22Rv1 (cell line): Measurements from ENCODE around the gene EFNA2.

Experiments used
- H3K27ac ChIP-seq: fragments of 450-650 bp; 2 replicates; pipeline ENCODE4 v1.5.1; 2017
- ZFX ChIP-seq: fragments of 450-650 bp; IDR thresholded peaks from 2 replicates; pipeline ENCODE4 v1.6.1; 2017; ENCODE audit warnings: antibody characterized with exemption, borderline replicate concordance
- TF ChIP-seq, protein P1 (sequence below): fragments of 450-650 bp; IDR thresholded peaks from 2 replicates; pipeline ENCODE4 v1.5.1; 2017; ENCODE audit warnings: mild to moderate bottlenecking

Gene EFNA2

DNA sequence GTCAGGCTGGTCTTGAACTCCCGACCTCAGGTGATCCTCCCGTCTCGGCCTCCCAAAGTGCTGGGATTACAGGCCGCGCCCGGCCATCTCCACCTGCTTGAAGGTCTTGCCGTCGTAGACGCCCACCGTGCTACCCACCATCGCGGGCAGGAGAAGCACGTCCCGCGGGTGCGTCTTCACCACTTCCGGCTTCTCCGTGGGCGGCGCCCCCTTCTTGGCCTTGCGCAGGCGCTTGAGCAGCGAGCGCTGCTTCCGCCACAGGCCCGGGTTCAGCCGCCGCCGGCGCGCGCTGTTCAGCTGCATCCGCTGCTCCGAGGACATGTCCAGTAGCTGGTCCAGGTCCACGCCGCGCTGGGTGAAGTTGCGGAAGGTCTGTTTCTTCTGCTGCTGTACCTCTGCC is 21.6 kb downstream of the EFNA2 start:
- no peak overlapping the region for H3K27ac ChIP-seq
- no peak for TF ChIP-seq ZFX
- TF ChIP-seq, protein P1, sequence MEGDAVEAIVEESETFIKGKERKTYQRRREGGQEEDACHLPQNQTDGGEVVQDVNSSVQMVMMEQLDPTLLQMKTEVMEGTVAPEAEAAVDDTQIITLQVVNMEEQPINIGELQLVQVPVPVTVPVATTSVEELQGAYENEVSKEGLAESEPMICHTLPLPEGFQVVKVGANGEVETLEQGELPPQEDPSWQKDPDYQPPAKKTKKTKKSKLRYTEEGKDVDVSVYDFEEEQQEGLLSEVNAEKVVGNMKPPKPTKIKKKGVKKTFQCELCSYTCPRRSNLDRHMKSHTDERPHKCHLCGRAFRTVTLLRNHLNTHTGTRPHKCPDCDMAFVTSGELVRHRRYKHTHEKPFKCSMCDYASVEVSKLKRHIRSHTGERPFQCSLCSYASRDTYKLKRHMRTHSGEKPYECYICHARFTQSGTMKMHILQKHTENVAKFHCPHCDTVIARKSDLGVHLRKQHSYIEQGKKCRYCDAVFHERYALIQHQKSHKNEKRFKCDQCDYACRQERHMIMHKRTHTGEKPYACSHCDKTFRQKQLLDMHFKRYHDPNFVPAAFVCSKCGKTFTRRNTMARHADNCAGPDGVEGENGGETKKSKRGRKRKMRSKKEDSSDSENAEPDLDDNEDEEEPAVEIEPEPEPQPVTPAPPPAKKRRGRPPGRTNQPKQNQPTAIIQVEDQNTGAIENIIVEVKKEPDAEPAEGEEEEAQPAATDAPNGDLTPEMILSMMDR = no peak

DNA sequence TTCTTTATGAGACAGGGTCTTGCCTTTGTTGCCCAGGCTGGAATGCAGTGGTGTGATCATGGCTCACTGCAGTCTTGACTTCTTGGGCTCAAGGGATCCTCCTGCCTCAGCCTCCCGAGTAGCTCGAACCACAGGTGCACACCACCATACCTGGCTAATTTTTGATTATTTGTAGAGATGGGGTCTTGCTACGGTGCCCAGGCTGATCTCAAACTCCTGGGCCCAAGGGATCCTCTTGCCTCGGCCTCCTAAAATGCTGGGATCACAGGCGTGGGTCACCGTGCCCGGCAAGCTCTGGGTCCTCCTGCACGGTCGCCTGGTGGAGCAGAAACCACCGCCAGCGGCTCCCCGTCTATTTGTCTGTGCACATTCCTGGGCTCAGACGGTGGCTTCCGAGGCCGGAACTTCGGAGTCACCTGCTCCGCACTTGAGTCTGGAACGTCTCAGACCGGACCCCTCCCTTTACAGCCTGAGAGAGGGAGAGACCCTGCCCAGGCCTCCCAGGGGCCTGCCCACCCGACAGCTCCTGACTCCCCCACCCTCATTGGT is 22.2 kb downstream of the EFNA2 start:
- no peak overlapping the region for H3K27ac ChIP-seq
- no peak for TF ChIP-seq ZFX
- TF ChIP-seq, protein P1 = no peak

DNA sequence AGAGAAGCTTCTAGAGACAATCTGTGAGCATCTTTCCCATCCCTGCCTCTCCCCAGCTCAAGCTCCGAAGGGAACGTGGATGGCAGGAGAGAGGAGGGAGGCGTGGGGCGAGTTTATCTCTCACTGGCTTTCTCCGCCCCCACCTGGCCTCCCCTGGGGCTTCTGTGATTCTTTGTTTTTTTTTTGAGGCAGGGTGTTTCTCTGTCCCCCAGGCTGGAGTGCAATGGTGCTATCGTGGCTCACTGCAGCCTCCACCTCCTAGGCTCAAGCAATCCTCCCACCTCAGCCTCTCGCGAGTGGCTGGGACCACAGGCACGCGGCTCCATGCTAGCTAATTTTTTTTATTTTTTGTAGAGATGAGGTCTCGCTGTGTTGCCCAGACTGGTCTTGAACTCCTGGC is 23.0 kb downstream of the EFNA2 start:
- H3K27ac ChIP-seq = no peak overlapping the region
- TF ChIP-seq, protein P1 = no peak
- no peak for TF ChIP-seq ZFX

DNA sequence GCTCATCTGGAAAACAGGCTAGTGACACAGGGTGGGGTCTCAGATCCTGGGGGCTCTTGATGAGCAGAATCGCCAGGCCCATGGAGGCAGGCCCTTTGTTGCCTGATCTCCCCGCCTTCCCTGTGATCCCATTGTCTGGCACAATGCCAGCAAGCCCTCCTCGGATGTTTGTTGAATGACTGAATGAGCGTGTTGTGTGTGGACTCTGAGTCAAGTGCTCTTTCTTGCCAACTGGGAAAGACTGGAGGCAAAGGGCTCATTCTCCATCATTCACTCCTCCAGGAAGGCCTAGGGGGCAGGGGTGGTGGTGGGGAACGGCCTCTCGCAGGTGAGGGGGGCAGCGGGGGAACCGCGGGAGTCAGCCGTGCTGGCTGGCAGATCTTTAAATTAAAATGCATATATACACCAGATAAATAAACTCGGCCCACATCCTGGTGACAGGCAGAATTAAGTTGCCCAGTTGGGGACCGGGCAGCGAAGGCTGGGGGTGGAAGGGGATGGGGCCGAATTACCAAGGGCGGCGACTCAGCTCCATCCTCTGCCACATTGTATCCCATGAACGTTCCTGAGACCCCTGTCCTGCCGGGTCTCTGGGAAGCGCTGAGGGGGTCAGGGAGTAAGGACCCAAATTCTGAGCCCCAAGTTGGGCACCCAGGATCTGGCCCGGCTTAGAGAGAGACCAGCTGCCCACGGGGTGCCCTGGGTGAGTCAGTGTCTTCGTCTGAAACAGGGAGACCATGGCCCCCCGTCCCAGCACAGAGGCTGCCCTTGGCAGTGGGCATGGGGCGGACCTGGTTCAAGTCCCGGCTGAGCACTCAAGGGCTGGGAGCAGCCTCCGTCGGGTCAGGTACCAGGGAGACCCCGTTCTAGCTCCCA is 24.5 kb downstream of the EFNA2 start:
- no peak for TF ChIP-seq ZFX
- no peak overlapping the region for H3K27ac ChIP-seq

DNA sequence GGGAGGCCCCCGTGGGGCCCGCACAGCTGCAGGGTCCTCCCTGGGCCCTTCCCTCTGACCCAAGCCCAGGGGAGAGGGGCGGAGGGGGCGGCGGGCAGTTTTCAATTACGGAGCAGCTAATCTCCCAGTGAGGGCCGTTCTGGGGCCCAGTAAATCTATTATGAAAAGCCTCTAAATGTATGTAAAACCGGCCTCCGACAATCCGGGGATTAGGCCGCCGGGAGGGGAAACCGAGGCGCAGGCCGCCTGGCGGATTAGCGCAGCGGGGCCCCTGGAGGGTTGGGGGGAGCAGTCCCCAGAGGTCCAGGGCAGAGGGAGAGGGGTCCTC is 25.1 kb downstream of the EFNA2 start:
- H3K27ac ChIP-seq = no peak overlapping the region
- TF ChIP-seq, protein P1 = no peak
- TF ChIP-seq ZFX = no peak

DNA sequence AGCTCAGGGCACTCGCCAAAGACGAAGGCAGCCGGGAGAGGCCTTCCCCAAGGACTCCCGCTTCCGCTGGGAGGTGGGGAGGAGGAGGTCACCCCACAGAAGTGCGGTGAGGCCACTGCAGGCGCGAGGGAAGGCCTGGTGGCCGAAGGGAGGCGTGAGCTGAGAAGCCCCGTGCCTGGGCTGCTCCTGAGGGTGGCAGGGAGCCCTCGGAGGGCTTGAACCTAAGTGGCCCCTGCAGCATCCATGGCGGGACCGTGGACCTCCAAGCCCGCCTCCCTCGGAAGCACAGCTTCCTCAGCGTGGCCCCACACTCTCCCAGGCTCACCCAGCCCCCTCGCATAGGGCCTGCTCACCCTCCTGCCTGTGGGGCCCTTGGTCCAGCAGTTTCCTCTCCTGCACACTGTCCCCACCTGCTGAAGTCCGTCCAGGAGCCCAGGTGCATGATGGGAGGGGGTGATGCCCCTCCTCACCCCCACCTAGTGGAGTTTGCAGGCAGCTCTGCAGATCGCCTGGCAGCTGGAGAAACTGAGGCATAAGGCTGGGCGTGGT is 25.9 kb downstream of the EFNA2 start:
- TF ChIP-seq, protein P1 = no peak
- no peak for TF ChIP-seq ZFX
- H3K27ac ChIP-seq = no peak overlapping the region

DNA sequence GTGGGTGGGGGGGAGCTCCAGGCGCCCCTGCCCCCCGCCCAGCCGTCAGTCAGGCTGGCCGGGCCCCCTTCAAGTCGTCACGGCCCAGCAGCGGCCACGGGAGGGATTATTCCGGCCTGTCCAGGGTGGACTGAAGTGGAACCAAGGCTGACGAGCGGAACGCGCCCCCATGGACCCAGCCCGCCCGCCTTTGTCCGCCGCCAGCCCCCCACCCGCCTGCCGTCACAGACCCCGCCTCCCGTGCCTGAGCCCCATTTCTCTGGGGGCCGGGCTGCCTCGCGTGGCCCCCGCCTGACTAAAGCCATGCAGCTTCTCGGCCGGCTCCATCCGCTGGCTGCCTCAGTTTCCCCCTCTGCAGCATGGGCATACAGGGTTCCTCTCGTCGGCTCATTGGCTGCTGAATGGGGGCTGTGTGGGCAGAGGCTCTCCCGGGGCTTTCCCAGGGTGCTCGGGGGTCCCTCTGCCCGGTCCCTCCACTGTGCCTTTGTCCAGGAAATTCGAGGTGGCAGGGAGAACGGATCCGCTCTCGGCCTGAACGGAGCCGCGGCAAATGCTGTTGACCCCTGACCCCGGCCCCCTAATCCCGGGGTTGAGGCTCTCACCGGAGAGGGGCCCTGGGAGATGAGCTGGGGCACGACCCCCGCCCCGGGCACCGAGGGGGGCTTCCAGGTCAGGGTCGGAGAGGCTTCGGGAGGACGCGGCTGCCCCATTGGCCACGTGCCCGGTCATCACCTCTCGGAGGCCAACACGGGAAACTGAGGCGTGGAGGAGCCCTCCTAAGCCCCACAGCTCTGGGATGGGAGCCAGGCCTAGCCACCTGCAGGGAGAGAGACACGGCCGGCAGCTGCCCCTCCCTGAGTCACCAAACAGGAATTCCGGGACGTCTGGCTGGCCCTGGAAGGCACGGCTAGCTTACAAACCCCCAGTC is 27.4 kb downstream of the EFNA2 start:
- no peak for TF ChIP-seq ZFX
- TF ChIP-seq, protein P1 = no peak
- H3K27ac ChIP-seq = no peak overlapping the region
